HG03060 (cell line): Measurements from ENCODE around the gene STRN.
"Not testable (repeated sequence)": the region's sequence is repeated elsewhere in the genome, so short reads cannot be mapped to it uniquely, and the experiment has no call there.

Experiments
- ATAC-seq: cut with Tn5 transposase; IDR thresholded peaks from one replicate; pipeline ENCODE4 v1.9.1; 2021; ENCODE audit warnings: low read depth, moderate number of reproducible peaks; ENCODE audit not compliant: unreplicated experiment

Gene STRN

GRCh38 chr2:36963734-36964133, 2.6 kb downstream of the STRN start:
- no peak for ATAC-seq

- ATAC-seq = no peak
Measured at GRCh38 chr2:36963106-36963505, 3.2 kb downstream of the STRN start.

GRCh38 chr2:36960773-36961172, 5.6 kb downstream of the STRN start:
- no peak for ATAC-seq

- no peak for ATAC-seq
Measured at GRCh38 chr2:36960005-36960675, 6.2 kb downstream of the STRN start.

GRCh38 chr2:36954977-36955607, 11.2 kb downstream of the STRN start:
- no peak for ATAC-seq

- ATAC-seq = no peak
Measured at GRCh38 chr2:36952748-36953197, 13.6 kb downstream of the STRN start.

GRCh38 chr2:36951574-36951973, 14.8 kb downstream of the STRN start:
- no peak for ATAC-seq

GRCh38 chr2:36951027-36951518, 15.3 kb downstream of the STRN start:
- ATAC-seq = no peak

GRCh38 chr2:36949845-36950244, 16.5 kb downstream of the STRN start:
- no peak for ATAC-seq

- not testable (repeated sequence) for ATAC-seq
Measured at GRCh38 chr2:36945240-36945639, 21.1 kb downstream of the STRN start.

GRCh38 chr2:36941867-36942266, 24.5 kb downstream of the STRN start:
- ATAC-seq = no peak

GRCh38 chr2:36936526-36936925, 29.8 kb downstream of the STRN start:
- ATAC-seq = not testable (repeated sequence)

- ATAC-seq = not testable (repeated sequence)
Measured at GRCh38 chr2:36931688-36932087, 34.6 kb downstream of the STRN start.

- not testable (repeated sequence) for ATAC-seq
Measured at GRCh38 chr2:36930787-36931410, 35.4 kb downstream of the STRN start.

GRCh38 chr2:36926175-36927132, 39.9 kb downstream of the STRN start:
- ATAC-seq = not testable (repeated sequence)

GRCh38 chr2:36922629-36923028, 43.7 kb downstream of the STRN start:
- ATAC-seq = not testable (repeated sequence)

GRCh38 chr2:36921984-36922383, 44.4 kb downstream of the STRN start:
- ATAC-seq = no peak

- no peak for ATAC-seq
Measured at GRCh38 chr2:36919041-36919837, 47.1 kb downstream of the STRN start.

GRCh38 chr2:36918307-36918706, 48.0 kb downstream of the STRN start:
- ATAC-seq = no peak

- no peak for ATAC-seq
Measured at GRCh38 chr2:36915627-36916026, 50.7 kb downstream of the STRN start.
